SK-N-SH (cell line): ENCODE data around the gene PRKCB.

Source experiments
- JUND ChIP-seq: IDR thresholded peaks from 2 replicates; pipeline ENCODE4 v1.4.0; 2012
- MXI1 ChIP-seq: IDR thresholded peaks from 2 replicates; pipeline ENCODE4 v1.6.1; 2012; ENCODE audit warnings: mild to moderate bottlenecking, low read depth, low read length, improper control_type of control experiment

DNA sequence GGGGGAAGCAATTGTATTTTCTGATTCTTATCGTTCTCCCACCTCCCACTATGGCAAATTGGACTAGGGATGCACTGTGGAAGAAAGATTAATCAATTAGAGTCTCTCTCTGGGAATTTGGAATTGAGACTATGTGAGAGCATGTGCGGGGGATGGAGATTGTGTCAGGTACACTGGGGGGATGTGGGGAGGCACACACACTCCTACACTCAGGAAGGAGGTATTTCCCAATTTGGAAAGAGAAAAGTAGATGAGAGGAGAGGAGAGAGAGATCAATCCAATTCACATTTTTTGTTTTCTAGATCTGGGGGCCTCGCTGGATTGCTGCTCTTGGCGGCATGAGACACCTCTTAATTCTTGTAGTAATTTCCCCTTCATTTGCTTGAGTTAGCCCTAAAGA lies 14.3 kb upstream of the PRKCB start:
- TF ChIP-seq MXI1, result no peak
- no peak for TF ChIP-seq JUND
